K562 (cell line): Measurements from ENCODE around the gene KIFC3. TPM values are rescaled to one million over a fixed set of nuclear protein-coding genes. Genes with fewer than 3 reads are reported as not detected.

Experiments
- BCOR ChIP-seq: fragments of 450-650 bp; IDR thresholded peaks from 2 replicates; pipeline ENCODE4 v1.6.1; 2016
- CHCHD3 ChIP-seq: fragments of 250-450 bp; sonication (Bioruptor Pico); IDR thresholded peaks from 2 replicates; pipeline ENCODE4 v2.1.2; 2022; ENCODE audit warnings: mild to moderate bottlenecking
- CREM ChIP-seq: IDR thresholded peaks from 2 replicates; pipeline ENCODE4 v1.6.1; 2014; ENCODE audit warnings: antibody characterized with exemption, low read depth
- KDM5B ChIP-seq: fragments of 200-600 bp; sonication (generic); IDR thresholded peaks from 2 replicates; pipeline ENCODE4 v1.6.1; 2012; ENCODE audit warnings: low read depth, mild to moderate bottlenecking, moderate library complexity, low read length, control low read depth, inconsistent platforms; ENCODE audit not compliant: insufficient replicate concordance
- MTA3 ChIP-seq: fragments of 450-650 bp; formaldehyde crosslinking; IDR thresholded peaks from 2 replicates; pipeline ENCODE4 v1.6.1; 2017; ENCODE audit warnings: mild to moderate bottlenecking, borderline replicate concordance
- NUFIP1 ChIP-seq: fragments of 450-650 bp; IDR thresholded peaks from 2 replicates; pipeline ENCODE4 v1.6.1; 2018; ENCODE audit not compliant: partially characterized antibody
- POLR2B ChIP-seq: fragments of 450-650 bp; IDR thresholded peaks from 2 replicates; pipeline ENCODE4 v1.6.1; 2018; ENCODE audit warnings: low read depth; ENCODE audit not compliant: partially characterized antibody
- POLR3G ChIP-seq: IDR thresholded peaks from 2 replicates; pipeline ENCODE4 v1.6.1; 2011; ENCODE audit not compliant: insufficient read length, insufficient replicate concordance; ENCODE audit errors: extremely low read depth
- PTTG1 ChIP-seq: fragments of 450-650 bp; IDR thresholded peaks from 2 replicates; pipeline ENCODE4 v1.6.1; 2016; ENCODE audit warnings: low read depth, mild to moderate bottlenecking, missing genetic modification characterization, missing compliant biosample characterization
- SMARCE1 ChIP-seq: fragments of 450-650 bp; IDR thresholded peaks from 2 replicates; pipeline ENCODE4 v1.7.1; 2016; ENCODE audit warnings: mild to moderate bottlenecking
- TAL1 ChIP-seq: fragments of 450-650 bp; IDR thresholded peaks from 2 replicates; pipeline ENCODE4 v1.6.1; 2016; ENCODE audit warnings: mild to moderate bottlenecking
- TSC22D4 ChIP-seq: fragments of 450-650 bp; IDR thresholded peaks from 2 replicates; pipeline ENCODE4 v1.6.1; 2016; ENCODE audit warnings: missing genetic modification characterization, missing biosample characterization, control low read depth
- U2AF2 ChIP-seq: fragments of 200-400 bp; formaldehyde crosslinking; optimal IDR thresholded peaks from 2 replicates; pipeline ENCODE3; 2017; ENCODE audit warnings: low read depth, mild to moderate bottlenecking, low read length
- ZNF224 ChIP-seq: sonication (generic); formaldehyde crosslinking; IDR thresholded peaks from 2 replicates; pipeline ENCODE4 v1.8.0; 2022; ENCODE audit warnings: mild to moderate bottlenecking, missing genetic modification reagents
- polyA plus RNA-seq, 8 experiments: library from polyadenylated mRNA; depleted of rRNA in 4 of 8; stranded (reverse) in 5 of 8; unstranded in 3 of 8; fragments of >200 nt; fragmentation: Nextera tagmentation in 2 of 8; fragmentation: Illumina TruSeq in 1 of 8; extraction: Ambion mirVana in 2 of 8; extraction: Trizol in 1 of 8; gene quantifications; 2 replicates each; pipeline versions ENCODE4 v1.2.1 to v1.2.3, GENCODE V29; 2011 to 2014; ENCODE audit warnings: inconsistent platforms in 1 of 8, missing spikeins in 1 of 8
- total RNA-seq, 7 experiments: library from RNA; depleted of rRNA in 6 of 7; stranded (reverse); fragments of >200 nt in 6 of 7; fragmentation: Illumina TruSeq in 2 of 7; extraction: Trizol in 2 of 7; gene quantifications; 2 replicates each; pipeline versions ENCODE4 v1.2.1 to v1.2.3, GENCODE V29; 2011 to 2021; ENCODE audit warnings: low replicate concordance in 1 of 7
- TF ChIP-seq, protein P1 (sequence below), 3 experiments: IDR thresholded peaks in 2 of 3; conservative IDR thresholded peaks in 1 of 3; 2 replicates each; pipeline ENCODE4 v1.5.1; 2011 to 2012; ENCODE audit warnings: low read length in 3 of 3, mild to moderate bottlenecking in 3 of 3, control low read depth in 2 of 3, improper control_type of control experiment in 1 of 3, inconsistent platforms in 1 of 3, low read depth in 1 of 3, mixed read lengths in 1 of 3, moderate library complexity in 1 of 3; ENCODE audit not compliant: insufficient read depth in 2 of 3
- TF ChIP-seq, protein P2 (sequence below), 2 experiments: fragments of 150-350 bp in 1 of 2; IDR thresholded peaks; 2 replicates each; pipeline ENCODE4 v1.6.1; 2012 to 2016; ENCODE audit warnings: low read depth in 2 of 2, low read length in 2 of 2, mild to moderate bottlenecking in 1 of 2, moderate library complexity in 1 of 2
- TF ChIP-seq, protein P3 (sequence below): fragments of 250-450 bp; sonication (Bioruptor Pico); IDR thresholded peaks from 2 replicates; pipeline ENCODE4 v1.4.0; 2020; ENCODE audit warnings: mild to moderate bottlenecking, moderate library complexity
- TF ChIP-seq, protein P4 (sequence below): fragments of 450-650 bp; IDR thresholded peaks from 2 replicates; pipeline ENCODE4 v1.6.1; 2016

The KIFC3 gene
- total and polyA plus RNA-seq, 9 of the 15 experiments (the other 6 are each of a cell fraction or from before 2014, with no cell fraction given): 0.23 to 105 (median 26.2) TPM

DNA sequence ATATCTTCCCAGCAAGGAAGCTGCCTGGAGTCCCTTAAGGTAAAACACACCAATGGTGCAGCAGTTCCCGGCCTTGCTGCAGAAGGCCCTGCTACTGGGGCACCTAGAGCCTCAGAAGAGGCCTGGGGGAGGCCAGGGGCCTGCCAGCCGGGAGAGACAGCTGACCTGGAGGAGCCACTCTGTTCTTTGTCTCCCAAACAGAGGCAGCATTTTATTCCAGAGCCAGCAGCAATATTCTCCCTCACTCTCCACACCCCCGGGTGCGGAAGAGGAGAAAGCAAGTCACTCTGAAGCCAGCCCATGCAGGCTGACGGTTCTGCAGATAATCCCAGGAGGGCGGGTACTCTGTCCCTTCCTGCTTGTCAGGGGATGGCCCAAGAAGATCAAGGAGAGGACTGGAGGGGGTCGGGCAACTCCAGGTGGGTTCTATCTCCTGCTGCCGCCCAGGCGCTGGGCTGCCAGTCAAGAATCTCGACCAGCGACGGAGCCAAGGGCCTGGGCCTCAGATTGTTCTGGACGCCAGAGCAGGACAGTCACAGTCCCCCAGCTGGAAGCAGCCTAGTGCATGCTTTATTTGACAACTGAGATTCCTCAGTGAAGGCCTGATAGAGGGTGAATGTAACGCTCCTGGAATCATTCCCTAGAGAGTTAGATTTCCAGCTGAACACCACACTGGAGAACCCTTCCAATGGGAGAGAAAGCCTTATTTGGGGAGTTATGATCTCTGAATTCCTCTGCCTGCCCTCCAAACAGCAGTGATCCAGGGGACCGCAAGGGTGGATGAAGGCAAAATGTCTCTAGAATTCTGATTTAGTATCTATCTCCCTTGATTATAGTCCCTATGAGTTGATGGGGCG is 1.1 kb upstream of the KIFC3 start (continued):
- TF ChIP-seq, protein P1, sequence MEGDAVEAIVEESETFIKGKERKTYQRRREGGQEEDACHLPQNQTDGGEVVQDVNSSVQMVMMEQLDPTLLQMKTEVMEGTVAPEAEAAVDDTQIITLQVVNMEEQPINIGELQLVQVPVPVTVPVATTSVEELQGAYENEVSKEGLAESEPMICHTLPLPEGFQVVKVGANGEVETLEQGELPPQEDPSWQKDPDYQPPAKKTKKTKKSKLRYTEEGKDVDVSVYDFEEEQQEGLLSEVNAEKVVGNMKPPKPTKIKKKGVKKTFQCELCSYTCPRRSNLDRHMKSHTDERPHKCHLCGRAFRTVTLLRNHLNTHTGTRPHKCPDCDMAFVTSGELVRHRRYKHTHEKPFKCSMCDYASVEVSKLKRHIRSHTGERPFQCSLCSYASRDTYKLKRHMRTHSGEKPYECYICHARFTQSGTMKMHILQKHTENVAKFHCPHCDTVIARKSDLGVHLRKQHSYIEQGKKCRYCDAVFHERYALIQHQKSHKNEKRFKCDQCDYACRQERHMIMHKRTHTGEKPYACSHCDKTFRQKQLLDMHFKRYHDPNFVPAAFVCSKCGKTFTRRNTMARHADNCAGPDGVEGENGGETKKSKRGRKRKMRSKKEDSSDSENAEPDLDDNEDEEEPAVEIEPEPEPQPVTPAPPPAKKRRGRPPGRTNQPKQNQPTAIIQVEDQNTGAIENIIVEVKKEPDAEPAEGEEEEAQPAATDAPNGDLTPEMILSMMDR (IDR thresholded peaks at IDR 0.05 in 2 of 3, conservative IDR thresholded peaks at IDR 0.05 in 1 of 3; ENCODE audit: insufficient read depth in 2 of 3, low read depth in 1 of 3, low read length in 3 of 3): no peak
- 0 out of 2 replicates have a peak, but pooled peaks have one; percentile 16 for TF ChIP-seq CREM
- no peak for TF ChIP-seq POLR3G
- no peak for TF ChIP-seq CHCHD3
- TF ChIP-seq BCOR: no peak
- no peak for TF ChIP-seq MTA3
- TF ChIP-seq, protein P2, sequence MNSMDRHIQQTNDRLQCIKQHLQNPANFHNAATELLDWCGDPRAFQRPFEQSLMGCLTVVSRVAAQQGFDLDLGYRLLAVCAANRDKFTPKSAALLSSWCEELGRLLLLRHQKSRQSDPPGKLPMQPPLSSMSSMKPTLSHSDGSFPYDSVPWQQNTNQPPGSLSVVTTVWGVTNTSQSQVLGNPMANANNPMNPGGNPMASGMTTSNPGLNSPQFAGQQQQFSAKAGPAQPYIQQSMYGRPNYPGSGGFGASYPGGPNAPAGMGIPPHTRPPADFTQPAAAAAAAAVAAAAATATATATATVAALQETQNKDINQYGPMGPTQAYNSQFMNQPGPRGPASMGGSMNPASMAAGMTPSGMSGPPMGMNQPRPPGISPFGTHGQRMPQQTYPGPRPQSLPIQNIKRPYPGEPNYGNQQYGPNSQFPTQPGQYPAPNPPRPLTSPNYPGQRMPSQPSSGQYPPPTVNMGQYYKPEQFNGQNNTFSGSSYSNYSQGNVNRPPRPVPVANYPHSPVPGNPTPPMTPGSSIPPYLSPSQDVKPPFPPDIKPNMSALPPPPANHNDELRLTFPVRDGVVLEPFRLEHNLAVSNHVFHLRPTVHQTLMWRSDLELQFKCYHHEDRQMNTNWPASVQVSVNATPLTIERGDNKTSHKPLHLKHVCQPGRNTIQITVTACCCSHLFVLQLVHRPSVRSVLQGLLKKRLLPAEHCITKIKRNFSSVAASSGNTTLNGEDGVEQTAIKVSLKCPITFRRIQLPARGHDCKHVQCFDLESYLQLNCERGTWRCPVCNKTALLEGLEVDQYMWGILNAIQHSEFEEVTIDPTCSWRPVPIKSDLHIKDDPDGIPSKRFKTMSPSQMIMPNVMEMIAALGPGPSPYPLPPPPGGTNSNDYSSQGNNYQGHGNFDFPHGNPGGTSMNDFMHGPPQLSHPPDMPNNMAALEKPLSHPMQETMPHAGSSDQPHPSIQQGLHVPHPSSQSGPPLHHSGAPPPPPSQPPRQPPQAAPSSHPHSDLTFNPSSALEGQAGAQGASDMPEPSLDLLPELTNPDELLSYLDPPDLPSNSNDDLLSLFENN (IDR thresholded peaks at IDR 0.05; ENCODE audit: low read depth in 2 of 2, low read length in 2 of 2): no peak
- no peak for TF ChIP-seq PTTG1 (tag)
- TF ChIP-seq, protein P3, sequence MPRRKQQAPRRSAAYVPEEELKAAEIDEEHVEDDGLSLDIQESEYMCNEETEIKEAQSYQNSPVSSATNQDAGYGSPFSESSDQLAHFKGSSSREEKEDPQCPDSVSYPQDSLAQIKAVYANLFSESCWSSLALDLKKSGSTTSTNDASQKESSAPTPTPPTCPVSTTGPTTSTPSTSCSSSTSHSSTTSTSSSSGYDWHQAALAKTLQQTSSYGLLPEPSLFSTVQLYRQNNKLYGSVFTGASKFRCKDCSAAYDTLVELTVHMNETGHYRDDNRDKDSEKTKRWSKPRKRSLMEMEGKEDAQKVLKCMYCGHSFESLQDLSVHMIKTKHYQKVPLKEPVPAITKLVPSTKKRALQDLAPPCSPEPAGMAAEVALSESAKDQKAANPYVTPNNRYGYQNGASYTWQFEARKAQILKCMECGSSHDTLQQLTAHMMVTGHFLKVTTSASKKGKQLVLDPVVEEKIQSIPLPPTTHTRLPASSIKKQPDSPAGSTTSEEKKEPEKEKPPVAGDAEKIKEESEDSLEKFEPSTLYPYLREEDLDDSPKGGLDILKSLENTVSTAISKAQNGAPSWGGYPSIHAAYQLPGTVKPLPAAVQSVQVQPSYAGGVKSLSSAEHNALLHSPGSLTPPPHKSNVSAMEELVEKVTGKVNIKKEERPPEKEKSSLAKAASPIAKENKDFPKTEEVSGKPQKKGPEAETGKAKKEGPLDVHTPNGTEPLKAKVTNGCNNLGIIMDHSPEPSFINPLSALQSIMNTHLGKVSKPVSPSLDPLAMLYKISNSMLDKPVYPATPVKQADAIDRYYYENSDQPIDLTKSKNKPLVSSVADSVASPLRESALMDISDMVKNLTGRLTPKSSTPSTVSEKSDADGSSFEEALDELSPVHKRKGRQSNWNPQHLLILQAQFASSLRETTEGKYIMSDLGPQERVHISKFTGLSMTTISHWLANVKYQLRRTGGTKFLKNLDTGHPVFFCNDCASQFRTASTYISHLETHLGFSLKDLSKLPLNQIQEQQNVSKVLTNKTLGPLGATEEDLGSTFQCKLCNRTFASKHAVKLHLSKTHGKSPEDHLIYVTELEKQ: no peak
- no peak for TF ChIP-seq TSC22D4 (tag)
- TF ChIP-seq U2AF2: no peak
- TF ChIP-seq NUFIP1: no peak
- TF ChIP-seq, protein P4, sequence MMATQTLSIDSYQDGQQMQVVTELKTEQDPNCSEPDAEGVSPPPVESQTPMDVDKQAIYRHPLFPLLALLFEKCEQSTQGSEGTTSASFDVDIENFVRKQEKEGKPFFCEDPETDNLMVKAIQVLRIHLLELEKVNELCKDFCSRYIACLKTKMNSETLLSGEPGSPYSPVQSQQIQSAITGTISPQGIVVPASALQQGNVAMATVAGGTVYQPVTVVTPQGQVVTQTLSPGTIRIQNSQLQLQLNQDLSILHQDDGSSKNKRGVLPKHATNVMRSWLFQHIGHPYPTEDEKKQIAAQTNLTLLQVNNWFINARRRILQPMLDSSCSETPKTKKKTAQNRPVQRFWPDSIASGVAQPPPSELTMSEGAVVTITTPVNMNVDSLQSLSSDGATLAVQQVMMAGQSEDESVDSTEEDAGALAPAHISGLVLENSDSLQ: peak; percentile 74
- TF ChIP-seq POLR2B: peak; percentile 15
- peak; percentile 35 for TF ChIP-seq KDM5B
- TF ChIP-seq ZNF224 (CRISPR knock-in tag): no peak
- TF ChIP-seq TAL1: no peak; the same call in 1 of the 2 replicates
- TF ChIP-seq SMARCE1: no peak
